Measurements from ENCODE around the gene CCDC51. TPM values are rescaled to one million over a fixed set of nuclear protein-coding genes. Genes with fewer than 3 reads are reported as not detected.

The CCDC51 gene
- total and polyA plus RNA-seq, 2 experiments from 2014 or later, result 18.6 to 31.4 TPM

GRCh38 chr3:48412375-48413001 lies 27.4 kb downstream of the CCDC51 start:
- no peaks in the 10 kb centered on the region for H3K27me3 ChIP-seq
- TF ChIP-seq, protein P1, sequence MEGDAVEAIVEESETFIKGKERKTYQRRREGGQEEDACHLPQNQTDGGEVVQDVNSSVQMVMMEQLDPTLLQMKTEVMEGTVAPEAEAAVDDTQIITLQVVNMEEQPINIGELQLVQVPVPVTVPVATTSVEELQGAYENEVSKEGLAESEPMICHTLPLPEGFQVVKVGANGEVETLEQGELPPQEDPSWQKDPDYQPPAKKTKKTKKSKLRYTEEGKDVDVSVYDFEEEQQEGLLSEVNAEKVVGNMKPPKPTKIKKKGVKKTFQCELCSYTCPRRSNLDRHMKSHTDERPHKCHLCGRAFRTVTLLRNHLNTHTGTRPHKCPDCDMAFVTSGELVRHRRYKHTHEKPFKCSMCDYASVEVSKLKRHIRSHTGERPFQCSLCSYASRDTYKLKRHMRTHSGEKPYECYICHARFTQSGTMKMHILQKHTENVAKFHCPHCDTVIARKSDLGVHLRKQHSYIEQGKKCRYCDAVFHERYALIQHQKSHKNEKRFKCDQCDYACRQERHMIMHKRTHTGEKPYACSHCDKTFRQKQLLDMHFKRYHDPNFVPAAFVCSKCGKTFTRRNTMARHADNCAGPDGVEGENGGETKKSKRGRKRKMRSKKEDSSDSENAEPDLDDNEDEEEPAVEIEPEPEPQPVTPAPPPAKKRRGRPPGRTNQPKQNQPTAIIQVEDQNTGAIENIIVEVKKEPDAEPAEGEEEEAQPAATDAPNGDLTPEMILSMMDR (IDR thresholded peaks at IDR 0.05; ENCODE audit: low read depth, low read length), result no peak
- H3K4me3 ChIP-seq, result no peak overlapping the region
- H3K27ac ChIP-seq, result no peak overlapping the region
- peaks cover 24% of the 10 kb centered on the region for H3K36me3 ChIP-seq
- no peaks in the 10 kb centered on the region for H3K4me1 ChIP-seq (ENCODE audit: low read depth)
- H3K9me3 ChIP-seq (ENCODE audit: low read depth), result no peaks in the 10 kb centered on the region
- DNase-seq (ENCODE audit: low read depth in 1 of 2, low spot score in 1 of 2), result no peak

DNA sequence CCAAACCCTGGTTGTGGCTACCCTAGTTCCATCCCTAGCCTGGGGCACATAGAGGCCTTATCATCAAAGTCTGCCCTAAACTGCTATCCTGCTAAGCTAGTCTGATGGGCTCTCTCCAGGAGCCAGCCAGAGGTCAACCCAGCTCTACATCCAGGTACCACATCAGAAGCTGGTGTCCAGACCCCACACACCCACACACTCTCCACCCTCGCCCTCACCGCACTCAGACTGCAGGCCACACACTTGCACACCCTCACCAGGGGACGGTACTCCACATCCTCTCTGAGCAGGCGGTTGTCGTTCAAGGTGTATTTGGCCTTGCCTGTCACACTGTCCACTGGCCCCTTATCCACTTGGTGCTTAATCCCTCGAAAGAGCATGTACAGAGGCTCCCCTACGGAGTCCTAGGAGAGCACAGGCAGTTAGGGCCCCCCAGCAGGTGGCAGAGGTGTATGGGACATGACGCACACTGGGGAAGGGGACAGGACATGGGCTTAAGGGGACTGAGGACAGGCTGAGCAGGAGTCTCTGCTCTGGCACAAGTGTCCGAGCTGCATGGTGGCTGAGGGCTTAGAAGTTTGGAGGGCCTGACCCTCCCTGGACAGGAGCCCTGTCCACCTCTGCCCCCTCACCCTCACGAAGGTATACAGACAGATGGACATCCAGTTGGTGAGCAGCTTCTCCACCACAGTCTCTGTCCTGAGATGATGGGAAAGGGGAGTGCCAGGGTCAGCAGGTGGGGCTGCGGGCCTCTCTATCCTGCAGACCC lies 28.1 kb downstream of the CCDC51 start:
- no peak for DNase-seq (ENCODE audit: low read depth in 1 of 2, low spot score in 1 of 2)
- no peak overlapping the region for H3K4me3 ChIP-seq
- no peak overlapping the region for H3K27ac ChIP-seq
- no peaks in the 10 kb centered on the region for H3K4me1 ChIP-seq (ENCODE audit: low read depth)
- H3K9me3 ChIP-seq (ENCODE audit: low read depth), result no peaks in the 10 kb centered on the region
- H3K27me3 ChIP-seq, result no peaks in the 10 kb centered on the region
- H3K36me3 ChIP-seq, result peaks cover 24% of the 10 kb centered on the region
- TF ChIP-seq, protein P1 (IDR thresholded peaks at IDR 0.05; ENCODE audit: low read depth, low read length), result no peak

DNA sequence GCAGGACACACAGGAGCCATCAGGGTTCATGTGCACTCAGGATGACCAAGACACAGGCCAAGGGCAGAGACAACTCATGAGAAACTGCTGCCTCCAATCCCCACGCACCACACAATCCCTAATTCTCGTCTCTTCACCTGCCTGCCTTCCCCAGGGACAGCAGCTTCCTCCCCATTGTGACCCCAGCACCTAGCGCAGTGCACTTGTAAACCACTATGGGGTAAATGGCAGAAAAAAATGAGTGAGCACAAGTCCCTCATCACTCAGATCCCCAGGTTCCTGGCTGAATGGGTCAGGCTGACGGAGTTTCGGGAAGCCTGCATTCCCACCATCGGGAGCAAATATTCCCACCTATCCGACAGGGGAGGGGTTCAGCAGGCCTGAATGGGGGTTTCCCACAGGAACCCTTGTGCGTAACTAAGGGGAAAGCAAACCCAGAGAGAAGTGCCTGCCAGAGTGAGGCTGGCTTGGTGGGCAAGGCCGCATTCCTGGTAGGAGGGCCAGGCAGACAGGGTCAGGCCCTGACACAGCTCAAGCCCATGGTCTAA lies 28.8 kb downstream of the CCDC51 start:
- no peak overlapping the region for H3K4me3 ChIP-seq

GRCh38 chr3:48410205-48411040 lies 29.5 kb downstream of the CCDC51 start:
- Histone ChIP-seq H3K4me3 (no peak overlapping the region), H3K4me1 (ENCODE audit: low read depth) (no peaks in the 10 kb centered on the region), H3K27ac (no peak overlapping the region), H3K9me3 (ENCODE audit: low read depth) (no peaks in the 10 kb centered on the region), H3K27me3 (no peaks in the 10 kb centered on the region), H3K36me3 (peaks cover 20% of the 10 kb centered on the region)
- TF ChIP-seq, protein P1 (IDR thresholded peaks at IDR 0.05; ENCODE audit: low read depth, low read length), result no peak
- DNase-seq (ENCODE audit: low read depth in 1 of 2, low spot score in 1 of 2), result no peak

More for the DNA sequence above, 28.8 kb downstream of the CCDC51 start:
- DNase-seq (ENCODE audit: low read depth in 1 of 2, low spot score in 1 of 2), result no peak
- no peaks in the 10 kb centered on the region for H3K27me3 ChIP-seq
- TF ChIP-seq, protein P1 (IDR thresholded peaks at IDR 0.05; ENCODE audit: low read depth, low read length), result no peak
- no peaks in the 10 kb centered on the region for H3K9me3 ChIP-seq (ENCODE audit: low read depth)
- no peak overlapping the region for H3K27ac ChIP-seq
- H3K4me1 ChIP-seq (ENCODE audit: low read depth), result no peaks in the 10 kb centered on the region
- H3K36me3 ChIP-seq, result peaks cover 24% of the 10 kb centered on the region
